Ramos (cell line): ENCODE data around the gene SPOCK3.
"Not testable (repeated sequence)": the region's sequence is repeated elsewhere in the genome, so short reads cannot be mapped to it uniquely, and the experiment has no call there.

Experiments
- in situ Hi-C: fragments of 300-500 bp; cut with MboI; formaldehyde crosslinking; loops from one replicate; pipeline ENCODE4 v1.14.3; 2022; ENCODE audit warnings: low sequenced_read_pairs; ENCODE audit not compliant: unreplicated experiment

The SPOCK3 gene

GRCh38 chr4:167234316-167234881, at the start of gene SPOCK3:
SPOCK3 (minus strand) TSS chr4:167234494.
- in situ Hi-C loops = no loop called here

DNA sequence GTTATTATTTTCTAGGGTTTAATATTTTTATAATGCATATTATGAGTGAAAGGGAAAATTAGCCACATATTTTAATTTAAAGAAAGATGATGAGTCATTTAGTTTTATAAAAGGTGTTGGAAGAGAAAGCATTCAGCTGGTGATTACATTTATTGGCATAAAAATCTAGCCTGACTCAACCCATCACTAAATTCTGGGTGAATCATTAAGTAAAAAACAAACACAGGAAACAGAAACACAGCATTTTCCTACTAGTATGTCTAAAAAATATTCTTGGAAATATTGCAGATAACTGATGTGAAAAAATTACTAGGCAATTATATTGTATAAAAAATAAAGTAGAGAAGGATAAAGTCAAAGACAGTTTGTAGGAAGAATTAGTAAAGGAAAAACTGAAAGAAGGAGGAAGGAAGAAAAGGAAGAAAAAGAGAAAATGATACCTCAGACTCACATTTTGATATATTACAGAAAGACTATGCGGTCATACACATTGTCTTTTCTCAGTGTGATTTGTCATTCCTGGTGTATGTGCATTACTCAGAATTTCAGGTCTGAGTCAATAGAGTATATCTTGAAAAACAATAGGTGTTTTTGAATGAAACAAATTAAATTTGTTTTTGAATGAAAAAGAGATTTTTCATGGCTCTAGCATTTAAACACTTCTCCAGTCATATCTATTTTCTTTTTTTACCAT, 48.0 kb upstream of the SPOCK3 start:
- in situ Hi-C loops = no loop called here

GRCh38 chr4:167281545-167281944, 47.3 kb upstream of the SPOCK3 start:
- in situ Hi-C loops = not testable (repeated sequence)

DNA sequence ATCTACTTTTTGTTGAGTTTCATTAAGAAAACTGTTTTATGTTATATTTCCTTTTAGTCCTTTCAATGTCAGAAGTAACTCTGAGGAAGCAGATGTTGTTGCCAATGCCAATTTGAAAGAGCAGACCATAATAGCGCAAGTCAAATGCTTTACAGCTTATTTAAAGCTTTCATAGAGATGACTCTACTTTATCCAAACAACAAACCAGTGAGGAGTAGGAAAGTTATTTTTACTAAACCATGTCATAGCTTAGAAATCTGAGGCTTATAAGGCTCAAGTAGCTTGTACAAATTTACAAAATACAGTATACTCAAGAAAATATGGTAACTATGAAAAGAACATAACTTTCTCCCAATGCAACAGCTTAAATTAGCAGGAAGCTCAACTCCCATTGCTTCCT, 40.1 kb upstream of the SPOCK3 start:
- in situ Hi-C loops = no loop called here

DNA sequence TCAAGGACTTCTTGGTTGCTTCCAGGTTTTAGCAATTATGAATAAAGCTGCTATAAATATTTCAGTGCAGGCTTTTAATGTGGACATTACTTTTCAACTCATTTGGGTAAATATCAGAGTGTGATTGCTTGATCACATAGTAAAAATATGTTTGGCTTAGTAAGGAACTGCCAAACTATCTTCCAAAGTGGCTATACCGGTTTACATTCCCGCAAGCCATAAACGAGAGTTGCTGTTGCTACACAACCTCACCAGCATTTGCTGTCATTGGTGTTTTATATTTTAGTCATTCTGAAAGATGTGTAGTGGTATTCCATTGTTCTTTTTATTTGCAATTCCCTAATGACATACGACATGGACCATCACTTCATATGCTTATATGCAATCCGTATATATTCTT, 30.9 kb upstream of the SPOCK3 start:
- in situ Hi-C loops = no loop called here

GRCh38 chr4:167248271-167248670, 14.0 kb upstream of the SPOCK3 start:
- in situ Hi-C loops = no loop called here

GRCh38 chr4:167239627-167240026, 5.3 kb upstream of the SPOCK3 start:
- in situ Hi-C loops = no loop called here

DNA sequence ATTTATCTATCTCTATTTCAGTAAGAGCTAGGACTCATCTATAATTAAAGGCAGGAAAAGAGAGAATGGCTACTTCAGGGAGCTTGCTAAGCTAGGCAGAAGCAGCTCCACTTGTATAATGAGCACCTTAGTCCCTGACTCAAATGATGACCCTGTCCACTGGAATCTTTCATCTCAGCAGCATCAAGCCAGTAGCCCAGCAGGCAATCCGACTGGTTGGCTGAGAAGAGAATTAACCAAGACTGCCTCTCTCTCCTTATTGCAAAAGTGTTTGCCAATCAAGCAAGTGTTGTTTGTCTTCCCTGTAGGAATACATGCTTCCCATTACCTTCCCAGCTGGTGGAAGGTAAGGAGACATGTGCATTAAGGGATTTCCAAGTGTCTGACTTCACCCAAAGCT, 3.9 kb upstream of the SPOCK3 start:
- in situ Hi-C loops = no loop called here

DNA sequence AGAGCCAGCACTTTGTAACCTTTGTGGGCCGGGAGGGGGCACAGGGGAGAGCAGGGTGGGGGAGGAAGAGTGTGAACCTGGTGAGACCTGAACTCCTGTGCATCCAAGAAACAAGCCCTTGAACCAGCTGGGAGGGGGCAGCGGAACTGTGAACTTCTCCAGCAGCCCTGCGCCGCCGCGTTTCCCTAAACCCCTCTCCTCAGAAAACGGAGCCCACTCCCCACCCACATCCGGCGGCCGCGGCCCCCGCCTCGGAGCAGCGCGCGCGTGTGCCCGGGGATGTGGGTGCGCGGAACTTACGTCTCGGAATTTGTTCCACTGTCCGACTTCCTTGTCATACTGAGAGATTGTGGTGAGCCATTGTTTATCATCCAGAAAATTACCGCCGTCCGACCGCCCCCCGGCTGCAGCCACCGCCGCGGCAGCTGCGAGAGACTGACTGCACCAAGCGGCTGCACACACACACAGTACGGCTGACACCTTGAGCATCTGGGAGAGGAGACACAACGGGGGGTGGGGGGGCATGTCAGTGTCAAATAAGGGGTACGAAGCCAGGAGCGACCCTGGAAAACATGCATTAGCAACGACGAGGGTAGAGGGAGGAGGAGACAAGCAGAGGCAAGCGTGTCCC, 494 bp downstream of the SPOCK3 start:
- in situ Hi-C loops = no loop called here

GRCh38 chr4:167232805-167233684, 1.2 kb downstream of the SPOCK3 start:
- in situ Hi-C loops = no loop called here

GRCh38 chr4:167230744-167231143, 3.5 kb downstream of the SPOCK3 start:
- in situ Hi-C loops = no loop called here

DNA sequence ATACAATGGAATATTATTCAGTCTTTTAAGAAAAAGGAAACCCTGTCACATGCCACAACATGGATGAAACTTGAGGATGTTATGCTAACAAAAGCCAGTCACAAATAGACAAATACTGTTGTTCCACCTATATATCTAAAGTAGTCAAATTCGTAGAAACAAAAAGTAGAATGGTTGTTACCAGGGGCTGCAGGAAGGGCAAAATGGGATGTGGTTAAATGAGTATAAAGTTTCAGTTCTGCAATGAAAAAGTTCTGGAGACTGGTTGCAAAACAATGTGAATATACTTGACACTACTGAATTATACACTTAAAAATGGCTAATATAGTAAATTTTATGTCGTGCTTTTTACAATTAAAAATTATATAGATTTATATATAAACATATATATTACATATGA, 12.2 kb downstream of the SPOCK3 start:
- in situ Hi-C loops = no loop called here

DNA sequence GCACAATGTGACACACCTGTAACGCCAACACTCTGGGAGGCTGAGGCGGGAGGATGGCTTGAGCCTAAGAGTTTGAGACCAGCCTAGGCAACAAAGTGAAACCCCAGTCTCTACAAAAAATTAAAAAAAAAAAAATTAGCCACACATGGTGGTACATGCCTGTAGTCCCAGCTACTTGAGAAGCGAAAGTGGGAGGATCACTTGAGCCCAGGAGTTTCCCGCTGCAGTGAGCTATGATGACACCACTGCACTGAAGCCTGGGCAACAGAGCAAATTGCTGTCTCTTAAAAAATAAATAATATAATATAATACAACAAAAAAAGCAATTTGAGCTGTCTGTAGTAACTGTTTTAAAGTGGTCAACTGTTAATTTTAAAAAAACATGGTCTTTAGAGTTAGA, 13.2 kb downstream of the SPOCK3 start:
- in situ Hi-C loops = no loop called here

GRCh38 chr4:167218022-167218608, 16.2 kb downstream of the SPOCK3 start:
- in situ Hi-C loops = no loop called here

DNA sequence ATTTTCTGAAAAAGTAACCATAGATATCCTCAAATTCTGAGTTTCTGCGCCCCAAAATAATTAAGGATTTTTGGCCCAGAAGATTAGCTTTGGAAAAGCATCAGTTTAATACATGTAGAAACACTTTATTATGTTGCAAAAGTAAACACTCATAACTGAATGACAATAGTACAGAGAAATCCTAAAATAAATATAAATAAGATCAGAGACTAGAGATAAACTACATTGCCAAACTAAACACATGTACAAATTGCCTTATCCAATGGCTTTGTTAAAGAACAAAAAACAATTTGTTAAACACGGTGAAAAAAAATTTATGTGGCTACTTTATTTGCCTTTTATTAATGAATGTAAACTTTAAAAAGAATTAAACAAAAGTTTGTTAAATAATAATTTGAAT, 17.5 kb downstream of the SPOCK3 start:
- in situ Hi-C loops = no loop called here

DNA sequence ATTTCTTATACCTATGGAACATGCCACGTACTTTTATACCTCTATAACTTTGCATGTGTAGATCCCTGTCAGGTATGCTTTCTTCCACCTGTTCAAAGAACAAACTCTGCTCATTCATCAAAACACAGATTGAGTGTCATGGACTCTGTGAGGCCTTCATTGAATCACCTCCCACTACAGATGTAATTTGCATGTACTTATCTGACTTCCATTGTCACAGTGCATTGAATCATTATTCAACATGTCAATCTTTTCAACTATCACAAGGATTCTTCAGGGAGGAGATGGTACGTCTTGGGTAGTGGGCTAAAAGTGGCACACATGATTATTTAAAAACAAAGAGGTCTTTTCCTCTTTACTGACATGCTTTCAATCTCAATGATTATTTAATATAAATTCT, 24.1 kb downstream of the SPOCK3 start:
- in situ Hi-C loops = no loop called here

DNA sequence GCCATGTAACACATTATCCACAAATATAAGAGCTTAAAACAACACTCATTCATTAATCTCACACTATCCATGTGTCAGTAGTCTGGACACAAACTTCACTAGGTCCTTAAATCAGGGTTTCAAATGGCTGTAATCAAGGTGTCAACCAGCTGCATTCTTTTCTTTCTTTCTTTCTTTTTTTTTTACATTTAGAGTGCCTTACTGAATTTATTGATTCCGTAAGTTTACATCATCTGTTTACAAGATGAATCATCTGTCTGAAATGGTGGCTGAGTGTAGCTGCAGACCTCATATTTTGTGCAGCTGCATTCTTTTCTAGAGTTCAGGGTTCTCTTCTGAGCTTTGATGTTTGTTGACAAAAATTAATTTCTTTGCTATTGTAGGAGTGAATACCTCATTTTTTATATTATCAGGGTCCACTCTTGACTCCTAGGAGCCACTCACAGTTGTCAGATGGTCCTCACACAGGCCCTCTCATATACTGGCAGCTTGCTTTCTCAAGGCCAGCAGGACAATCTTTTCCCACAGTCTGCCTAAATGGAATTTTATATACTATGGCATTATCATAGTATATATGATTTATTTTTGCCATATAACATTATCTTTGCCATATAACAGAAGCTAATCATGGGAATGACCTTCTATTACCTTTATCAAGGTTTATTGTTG, 37.8 kb downstream of the SPOCK3 start:
- in situ Hi-C loops = no loop called here

GRCh38 chr4:167190379-167190778, 43.9 kb downstream of the SPOCK3 start:
- in situ Hi-C loops = no loop called here

DNA sequence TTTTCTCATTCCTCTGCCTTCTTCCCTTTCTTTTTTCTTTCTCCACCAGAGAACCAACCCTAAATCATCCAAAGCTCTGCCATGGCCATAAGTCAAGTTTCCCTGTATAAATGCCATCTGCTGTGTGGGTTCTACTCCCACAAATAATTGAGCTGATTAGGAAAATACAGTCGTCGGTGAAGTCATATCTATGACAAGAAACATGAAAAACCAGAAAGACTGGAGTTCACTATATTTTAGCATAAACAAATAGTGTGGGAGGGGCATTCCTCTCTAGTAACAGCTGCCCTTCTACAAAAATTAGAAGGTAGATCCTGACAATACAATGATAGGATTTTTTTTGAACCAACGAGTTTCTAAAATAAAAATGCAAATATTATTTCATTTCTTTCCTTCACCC, 48.8 kb downstream of the SPOCK3 start:
- in situ Hi-C loops = no loop called here

GRCh38 chr4:167183036-167183435, 51.3 kb downstream of the SPOCK3 start:
- in situ Hi-C loops = no loop called here
